Thoracic aorta endothelial cell (primary cell): ENCODE results near the gene SIM1. TPM values are rescaled to one million over a fixed set of nuclear protein-coding genes. Genes with fewer than 3 reads are reported as not detected.

Experiments used
- total RNA-seq: library from RNA; depleted of rRNA; stranded (reverse); fragments of >200 nt; gene quantifications from 2 replicates; pipeline ENCODE4 v1.2.3, GENCODE V29; 2012

SIM1 gene
- total RNA-seq, result under 0.01 and 0.14 TPM in 2 replicates

DNA sequence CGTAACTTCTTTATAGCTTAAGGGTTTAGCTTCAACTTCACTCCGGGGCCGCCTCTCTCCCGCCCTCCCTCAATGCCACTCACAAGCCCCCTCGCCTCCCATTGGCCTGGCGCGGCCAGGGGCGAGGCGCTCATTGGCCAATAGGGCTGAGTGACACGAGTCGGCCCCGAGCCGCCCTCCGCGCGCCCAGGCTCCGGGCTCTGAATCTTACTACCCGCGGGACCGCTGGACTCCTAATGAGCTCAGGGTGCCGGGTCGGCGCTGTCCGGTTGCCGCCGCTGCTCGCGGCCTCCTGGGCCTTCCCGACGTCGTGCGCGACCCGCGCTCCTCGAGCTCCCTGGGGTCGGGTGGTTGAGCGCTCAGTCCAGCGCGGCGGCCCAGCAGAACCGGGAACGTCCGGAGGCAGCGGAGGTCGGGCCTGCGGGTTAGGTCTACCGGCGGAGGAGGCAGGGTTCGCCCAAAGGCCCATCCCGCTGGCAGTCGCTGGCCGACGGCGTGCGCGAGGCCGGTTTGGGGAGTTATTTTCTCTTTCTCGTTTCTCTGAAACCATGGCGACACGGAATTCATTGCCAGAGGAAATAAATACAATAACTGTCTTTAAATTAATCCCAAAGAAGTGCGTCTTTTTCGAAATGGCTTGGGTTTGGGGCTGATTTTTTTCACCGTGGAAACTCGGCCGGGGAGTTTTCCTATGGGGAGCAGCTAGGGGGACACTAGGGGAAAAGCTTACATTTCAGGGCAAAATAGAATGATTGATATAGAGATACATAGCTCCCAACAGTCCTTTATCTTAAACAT lies at the start of gene SIM1:
TSS of gene SIM1 (minus strand) at position 19 of the 798 bp plus-strand sequence. CDS start 1,453 bp downstream, outside the sequence.

